Measurements from ENCODE around the gene LYRM2.

Gene LYRM2

DNA sequence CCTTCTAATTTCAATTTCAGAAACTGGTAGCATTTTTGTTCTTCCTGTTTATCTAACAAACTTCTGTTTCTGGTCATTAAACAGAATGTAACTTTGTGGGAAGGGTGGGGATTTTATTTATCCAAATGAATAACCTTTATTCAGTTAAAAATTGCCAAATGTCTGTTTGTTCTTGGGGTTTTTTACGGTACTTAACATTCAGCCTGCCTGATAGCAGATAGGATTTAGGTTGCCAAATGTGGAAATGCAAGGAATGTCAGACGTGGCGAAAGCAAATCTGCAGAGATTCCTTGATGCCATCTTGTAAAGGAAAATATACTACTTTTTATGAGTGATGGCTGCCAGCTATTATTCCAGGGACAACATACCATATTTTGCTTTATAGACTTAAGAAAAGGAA is 95.7 kb downstream of the LYRM2 start:
- no peak overlapping the region for H3K4me3 ChIP-seq (ENCODE audit: low read depth, low read length)
- TF ChIP-seq, protein P1, sequence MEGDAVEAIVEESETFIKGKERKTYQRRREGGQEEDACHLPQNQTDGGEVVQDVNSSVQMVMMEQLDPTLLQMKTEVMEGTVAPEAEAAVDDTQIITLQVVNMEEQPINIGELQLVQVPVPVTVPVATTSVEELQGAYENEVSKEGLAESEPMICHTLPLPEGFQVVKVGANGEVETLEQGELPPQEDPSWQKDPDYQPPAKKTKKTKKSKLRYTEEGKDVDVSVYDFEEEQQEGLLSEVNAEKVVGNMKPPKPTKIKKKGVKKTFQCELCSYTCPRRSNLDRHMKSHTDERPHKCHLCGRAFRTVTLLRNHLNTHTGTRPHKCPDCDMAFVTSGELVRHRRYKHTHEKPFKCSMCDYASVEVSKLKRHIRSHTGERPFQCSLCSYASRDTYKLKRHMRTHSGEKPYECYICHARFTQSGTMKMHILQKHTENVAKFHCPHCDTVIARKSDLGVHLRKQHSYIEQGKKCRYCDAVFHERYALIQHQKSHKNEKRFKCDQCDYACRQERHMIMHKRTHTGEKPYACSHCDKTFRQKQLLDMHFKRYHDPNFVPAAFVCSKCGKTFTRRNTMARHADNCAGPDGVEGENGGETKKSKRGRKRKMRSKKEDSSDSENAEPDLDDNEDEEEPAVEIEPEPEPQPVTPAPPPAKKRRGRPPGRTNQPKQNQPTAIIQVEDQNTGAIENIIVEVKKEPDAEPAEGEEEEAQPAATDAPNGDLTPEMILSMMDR (IDR thresholded peaks at IDR 0.05; ENCODE audit: borderline replicate concordance, insufficient read depth, low read depth, low read length), result no peak

DNA sequence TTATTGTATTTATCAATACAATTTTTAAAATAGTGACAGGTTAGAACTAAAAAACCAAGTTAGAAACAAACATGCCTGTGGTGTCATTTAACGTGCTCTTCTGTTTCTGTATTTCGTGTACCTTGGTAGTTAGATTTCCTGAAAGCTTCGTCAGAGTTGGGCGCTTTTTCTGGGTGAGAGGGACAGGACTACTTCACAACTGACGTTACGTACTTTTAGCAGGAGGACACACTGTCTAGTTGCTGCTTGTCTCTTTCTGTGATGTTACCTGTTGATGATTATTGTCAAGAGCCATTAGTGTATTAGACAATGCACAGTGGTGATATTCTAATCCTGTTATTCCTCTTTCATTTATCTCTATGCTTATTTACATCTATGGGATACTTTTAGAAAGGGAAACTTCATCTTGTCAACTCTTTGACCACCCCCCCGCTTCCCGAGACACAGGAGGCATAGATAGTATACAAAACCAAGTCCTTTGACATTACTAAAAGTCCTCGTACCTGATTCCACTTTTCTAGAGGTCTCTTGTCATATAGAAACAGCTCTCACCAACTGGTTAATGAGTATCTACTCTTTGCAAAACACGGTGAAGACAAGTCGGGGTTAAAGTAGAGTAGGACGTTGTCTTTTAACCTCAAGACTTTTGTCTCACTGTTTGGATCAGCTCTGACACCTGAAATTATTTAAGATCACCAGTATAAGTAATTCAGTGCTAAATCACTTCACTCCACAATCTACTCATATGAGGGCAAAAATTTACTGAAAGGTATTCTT is 96.3 kb downstream of the LYRM2 start:
- no peak overlapping the region for H3K4me3 ChIP-seq (ENCODE audit: low read depth, low read length)
- TF ChIP-seq, protein P1 (IDR thresholded peaks at IDR 0.05; ENCODE audit: borderline replicate concordance, insufficient read depth, low read depth, low read length), result no peak

DNA sequence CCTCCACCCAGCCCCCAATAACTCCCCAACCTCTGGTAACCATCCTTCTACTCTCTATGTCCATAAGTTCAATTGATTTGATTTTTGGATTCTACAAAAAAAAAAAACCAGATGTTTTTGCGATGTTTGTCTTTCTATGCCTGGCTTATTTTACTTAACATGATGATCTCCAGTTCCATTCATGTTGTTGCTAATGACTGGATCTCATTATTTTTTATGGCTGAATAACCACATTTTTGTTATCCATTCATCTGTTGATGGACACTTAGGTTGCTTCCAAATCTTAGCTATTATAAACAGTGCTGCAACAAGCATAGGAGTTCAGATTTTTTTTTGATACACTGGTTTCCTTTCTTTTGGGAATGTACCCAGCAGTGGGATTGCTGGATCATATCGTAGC is 98.8 kb downstream of the LYRM2 start:
- H3K4me3 ChIP-seq (ENCODE audit: low read depth, low read length), result no peak overlapping the region
- TF ChIP-seq, protein P1 (IDR thresholded peaks at IDR 0.05; ENCODE audit: borderline replicate concordance, insufficient read depth, low read depth, low read length), result no peak

DNA sequence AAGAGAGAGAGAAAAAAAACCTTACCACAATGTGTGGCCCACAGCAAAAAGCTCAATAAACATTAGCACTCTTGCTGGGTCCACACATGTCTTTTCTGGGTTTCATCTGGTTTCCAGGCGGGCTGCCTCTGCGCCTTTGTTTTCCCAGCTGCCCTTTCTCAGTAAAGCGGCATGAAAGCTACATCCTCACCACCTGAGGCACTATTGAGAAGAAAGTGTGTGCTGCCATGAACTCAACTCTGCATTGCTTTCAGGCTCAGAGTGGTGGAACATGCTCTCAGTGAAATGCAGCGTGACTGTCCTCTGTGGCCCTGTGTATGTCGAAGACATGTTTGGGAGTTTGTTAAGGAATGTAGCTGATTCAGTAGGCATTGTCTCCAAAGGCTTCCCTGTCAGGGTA is 102.3 kb downstream of the LYRM2 start:
- TF ChIP-seq, protein P1 (IDR thresholded peaks at IDR 0.05; ENCODE audit: borderline replicate concordance, insufficient read depth, low read depth, low read length), result 0 out of 2 replicates have a peak, but pooled peaks have one; percentile 6
- H3K4me3 ChIP-seq (ENCODE audit: low read depth, low read length), result no peak overlapping the region

DNA sequence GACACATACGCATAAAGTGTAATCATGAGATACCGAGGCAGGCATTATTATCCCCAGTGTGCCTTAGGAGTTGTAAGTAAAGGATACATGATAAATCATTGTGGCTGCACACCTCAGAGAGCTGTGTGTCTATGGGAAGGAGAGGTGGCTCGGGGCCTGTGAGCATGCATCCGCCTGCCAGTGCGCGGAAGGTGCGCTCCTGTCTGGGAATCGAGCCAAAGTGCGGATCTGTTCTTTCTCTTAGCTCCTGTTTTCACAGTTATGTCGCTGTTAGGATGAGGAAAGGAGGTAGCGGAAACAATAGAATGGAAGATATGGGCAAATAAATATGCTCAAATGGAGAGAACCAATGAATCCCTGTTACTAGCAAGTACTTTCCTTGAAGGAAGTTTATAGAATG is 107.6 kb downstream of the LYRM2 start:
- TF ChIP-seq, protein P1 (IDR thresholded peaks at IDR 0.05; ENCODE audit: borderline replicate concordance, insufficient read depth, low read depth, low read length), result no peak
- no peak overlapping the region for H3K4me3 ChIP-seq (ENCODE audit: low read depth, low read length)

DNA sequence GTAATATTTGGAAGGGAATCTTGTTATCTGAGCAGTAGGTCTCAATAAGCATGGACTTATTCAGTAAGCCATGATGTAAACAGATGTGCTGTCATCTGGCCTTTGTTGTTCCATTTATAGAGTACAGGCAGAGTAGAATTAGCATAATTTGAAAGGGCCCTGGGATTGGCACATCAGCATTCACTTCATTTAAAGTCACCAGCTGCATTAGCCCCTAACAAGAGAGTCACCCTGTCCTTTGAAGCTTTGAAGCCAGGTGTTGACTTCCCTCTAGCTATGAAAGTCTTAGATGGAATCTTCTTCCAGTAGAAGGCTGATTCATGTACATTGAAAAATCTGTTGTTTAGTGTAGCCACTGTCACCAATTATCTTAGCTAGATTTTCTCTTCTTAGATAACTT is 109.7 kb downstream of the LYRM2 start:
- no peak overlapping the region for H3K4me3 ChIP-seq (ENCODE audit: low read depth, low read length)
- TF ChIP-seq, protein P1 (IDR thresholded peaks at IDR 0.05; ENCODE audit: borderline replicate concordance, insufficient read depth, low read depth, low read length), result no peak

DNA sequence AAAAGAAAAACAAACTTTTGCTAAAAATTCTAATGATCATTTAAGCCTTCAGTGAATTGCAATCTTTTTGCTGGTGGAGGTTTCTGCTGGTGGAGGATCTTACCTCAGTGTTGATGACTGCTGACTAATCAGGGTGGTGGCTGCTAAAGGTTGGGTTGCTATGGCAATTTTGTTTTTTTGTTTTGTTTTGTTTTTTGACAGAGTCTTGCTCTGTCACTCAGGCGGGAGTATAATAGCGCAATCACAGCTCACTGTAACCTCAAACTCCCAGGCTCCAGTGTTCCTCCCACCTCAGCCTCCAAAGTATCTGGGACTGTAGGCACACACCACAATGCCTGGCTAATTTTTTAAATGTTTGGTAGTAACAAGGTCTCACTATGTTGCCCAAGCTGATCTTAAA is 110.9 kb downstream of the LYRM2 start:
- TF ChIP-seq, protein P1 (IDR thresholded peaks at IDR 0.05; ENCODE audit: borderline replicate concordance, insufficient read depth, low read depth, low read length), result no peak
- no peak overlapping the region for H3K4me3 ChIP-seq (ENCODE audit: low read depth, low read length)

Data from GM12875 (cell line).